ENCODE data around the gene ABHD5.

DNA sequence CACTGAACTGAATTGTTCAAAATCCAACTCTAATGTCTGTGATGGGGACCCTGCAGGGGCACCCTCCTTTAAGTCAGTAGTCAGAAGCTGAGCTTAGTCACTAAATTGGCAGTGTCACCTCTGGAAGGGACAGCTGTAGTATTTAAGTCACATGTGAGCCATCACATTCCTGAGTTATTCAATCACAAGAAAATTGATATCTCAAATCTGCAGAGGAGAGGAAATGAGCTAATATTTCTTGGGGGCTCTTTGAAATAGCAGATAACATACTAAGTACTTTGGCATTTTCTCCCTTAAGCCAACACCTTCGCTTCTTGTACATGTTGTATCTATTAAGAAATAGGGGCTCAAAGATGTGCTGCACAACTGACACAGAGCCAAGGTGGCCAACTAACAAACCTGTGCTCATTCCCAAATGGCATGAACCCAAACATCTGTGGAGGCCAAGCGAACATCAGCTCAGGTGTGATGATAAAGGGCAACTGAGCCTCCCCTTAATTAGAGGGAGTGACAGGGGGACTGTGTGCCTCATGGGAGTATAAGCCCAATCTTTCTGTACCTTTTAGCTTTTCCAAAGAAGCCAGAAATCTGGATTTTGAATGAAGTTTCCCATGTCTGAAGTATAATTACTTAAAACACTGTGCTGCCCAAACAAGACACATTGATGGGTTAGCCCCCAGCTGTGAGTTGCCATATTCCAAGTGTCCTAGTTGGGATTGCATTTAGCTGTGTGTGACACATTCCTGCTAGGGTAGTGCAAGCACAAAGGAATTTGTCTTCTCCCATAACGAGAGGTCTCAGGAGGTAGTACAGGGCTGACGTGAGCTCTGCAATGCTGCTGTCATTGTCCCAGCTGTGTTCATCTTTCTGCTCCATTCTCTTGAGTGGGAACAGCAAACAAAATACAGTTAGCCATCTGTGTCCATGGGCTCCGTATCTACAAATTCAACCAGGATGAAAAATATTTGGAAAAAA, 63.3 kb downstream of the ABHD5 start:
- TF ChIP-seq POLR2A (IDR thresholded peaks at IDR 0.05): no peak
- TF ChIP-seq, protein P1, sequence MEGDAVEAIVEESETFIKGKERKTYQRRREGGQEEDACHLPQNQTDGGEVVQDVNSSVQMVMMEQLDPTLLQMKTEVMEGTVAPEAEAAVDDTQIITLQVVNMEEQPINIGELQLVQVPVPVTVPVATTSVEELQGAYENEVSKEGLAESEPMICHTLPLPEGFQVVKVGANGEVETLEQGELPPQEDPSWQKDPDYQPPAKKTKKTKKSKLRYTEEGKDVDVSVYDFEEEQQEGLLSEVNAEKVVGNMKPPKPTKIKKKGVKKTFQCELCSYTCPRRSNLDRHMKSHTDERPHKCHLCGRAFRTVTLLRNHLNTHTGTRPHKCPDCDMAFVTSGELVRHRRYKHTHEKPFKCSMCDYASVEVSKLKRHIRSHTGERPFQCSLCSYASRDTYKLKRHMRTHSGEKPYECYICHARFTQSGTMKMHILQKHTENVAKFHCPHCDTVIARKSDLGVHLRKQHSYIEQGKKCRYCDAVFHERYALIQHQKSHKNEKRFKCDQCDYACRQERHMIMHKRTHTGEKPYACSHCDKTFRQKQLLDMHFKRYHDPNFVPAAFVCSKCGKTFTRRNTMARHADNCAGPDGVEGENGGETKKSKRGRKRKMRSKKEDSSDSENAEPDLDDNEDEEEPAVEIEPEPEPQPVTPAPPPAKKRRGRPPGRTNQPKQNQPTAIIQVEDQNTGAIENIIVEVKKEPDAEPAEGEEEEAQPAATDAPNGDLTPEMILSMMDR (IDR thresholded peaks at IDR 0.05): no peak
